Ovary (tissue), 3 donors: Measurements from ENCODE around the gene ZFP92.

ENCODE experiments used
- CTCF ChIP-seq, 3 donors: fragments of 450-650 bp in 2 of 3; fragments of 200-600 bp in 1 of 3; IDR thresholded peaks; one replicate each; pipeline versions ENCODE4 v1.5.1 to v1.8.0; 2016 to 2022; ENCODE audit warnings: antibody characterized with exemption in 3 of 3, mild to moderate bottlenecking in 1 of 3
- EP300 ChIP-seq: sonication (generic); formaldehyde crosslinking; IDR thresholded peaks from one replicate; pipeline ENCODE4 v1.6.1; 2017; ENCODE audit warnings: antibody characterized with exemption
- POLR2A ChIP-seq: fragments of 450-650 bp; IDR thresholded peaks from one replicate; pipeline ENCODE4 v1.6.1; 2017; ENCODE audit warnings: antibody characterized with exemption, mild to moderate bottlenecking, moderate library complexity
- donor health status: DM: no; HTN: no; CAD: no.

GRCh38 chrX:153380691-153381090 is 30.6 kb upstream of the ZFP92 start:
- TF ChIP-seq CTCF (IDR thresholded peaks at IDR 0.05) (no peak), POLR2A (no peak), EP300 (no peak)
